ENCODE measurements around the gene DGKQ.

Gene DGKQ

GRCh38 chr4:957581-958313, 15.6 kb downstream of the DGKQ start:
- no peak overlapping the region for H4K91ac ChIP-seq (ENCODE audit: low read length)
- H3K18ac ChIP-seq (ENCODE audit: low read depth in 1 of 2, low read length in 2 of 2) = no peak overlapping the region
- H4K8ac ChIP-seq (ENCODE audit: low read length) = no peak overlapping the region
- H3K36me3 ChIP-seq (ENCODE audit: control insufficient read depth in 1 of 2, insufficient read depth in 2 of 2, low read depth in 1 of 2, low read length in 2 of 2) = peaks cover 62 to 85% of the 10 kb centered on the region in 2 experiments
- no peak overlapping the region for H2AFZ ChIP-seq (ENCODE audit: low read depth, low read length)
- DNase-seq = no peak
- no peak overlapping the region for H2BK5ac ChIP-seq (ENCODE audit: low read depth, low read length, poor library complexity, severe bottlenecking)
- no peak overlapping the region for H3K27ac ChIP-seq (ENCODE audit: low read length, poor library complexity, severe bottlenecking)
- no peak overlapping the region for H2BK15ac ChIP-seq (ENCODE audit: low read depth, poor library complexity, severe bottlenecking)
- no peak overlapping the region for H2BK12ac ChIP-seq (ENCODE audit: low read length in 2 of 2)
- peaks cover 5% of the 10 kb centered on the region for H3K4me1 ChIP-seq (ENCODE audit: control insufficient read depth, insufficient read depth, low read depth, low read length)
- no peak overlapping the region for H3K4me2 ChIP-seq (ENCODE audit: low read length, poor library complexity, severe bottlenecking)
- no peak overlapping the region for H3K9ac ChIP-seq (ENCODE audit: low read length)
- 97% methylated on average over 45 of the region's 45 CpGs for WGBS
- no peak overlapping the region for H2AK5ac ChIP-seq (ENCODE audit: low read length, severe bottlenecking)
- H2BK120ac ChIP-seq (ENCODE audit: low read depth, low read length) = no peak overlapping the region
- no peak overlapping the region for H3K4ac ChIP-seq (ENCODE audit: low read depth in 1 of 2, low read length in 2 of 2)
- H3K23ac ChIP-seq (ENCODE audit: low read length in 2 of 2) = no peak overlapping the region
- H3K4me3 ChIP-seq (ENCODE audit: insufficient read depth in 1 of 2, low read depth in 1 of 2, low read length in 2 of 2) = no peak overlapping the region
- no peaks in the 10 kb centered on the region for H3K79me1 ChIP-seq (replicated peaks; ENCODE audit: low read length, poor library complexity, severe bottlenecking)
- H3K14ac ChIP-seq (ENCODE audit: low read length in 2 of 2) = peak overlapping the region in 1 of 2 experiments; percentile 10
- no peaks in the 10 kb centered on the region for H3K9me3 ChIP-seq (ENCODE audit: control insufficient read depth, low read length)
- H3K27me3 ChIP-seq (ENCODE audit: control insufficient read depth in 1 of 2, insufficient read depth in 1 of 2, low read length in 2 of 2) = no peaks in the 10 kb centered on the region

GRCh38 chr4:957231-957580, 16.2 kb downstream of the DGKQ start:
- Histone ChIP-seq H3K79me1 (replicated peaks; ENCODE audit: low read length, poor library complexity, severe bottlenecking) (no peaks in the 10 kb centered on the region), H2AK5ac (ENCODE audit: low read length, severe bottlenecking) (no peak overlapping the region), H3K4me2 (ENCODE audit: low read length, poor library complexity, severe bottlenecking) (no peak overlapping the region), H3K14ac (ENCODE audit: low read length in 2 of 2) (no peak overlapping the region), H4K91ac (ENCODE audit: low read length) (no peak overlapping the region), H3K23ac (ENCODE audit: low read length in 2 of 2) (no peak overlapping the region), H3K36me3 (ENCODE audit: control insufficient read depth in 1 of 2, insufficient read depth in 2 of 2, low read depth in 1 of 2, low read length in 2 of 2) (peaks cover 58 to 85% of the 10 kb centered on the region in 2 experiments), H3K18ac (ENCODE audit: low read depth in 1 of 2, low read length in 2 of 2) (no peak overlapping the region), H2AFZ (ENCODE audit: low read depth, low read length) (no peak overlapping the region), H3K4me1 (ENCODE audit: control insufficient read depth, insufficient read depth, low read depth, low read length) (peaks cover 2% of the 10 kb centered on the region), H3K9me3 (ENCODE audit: control insufficient read depth, low read length) (no peaks in the 10 kb centered on the region), H2BK5ac (ENCODE audit: low read depth, low read length, poor library complexity, severe bottlenecking) (no peak overlapping the region), H3K4ac (ENCODE audit: low read depth in 1 of 2, low read length in 2 of 2) (no peak overlapping the region), H2BK12ac (ENCODE audit: low read length in 2 of 2) (no peak overlapping the region), H3K27ac (ENCODE audit: low read length, poor library complexity, severe bottlenecking) (no peak overlapping the region), H3K27me3 (ENCODE audit: control insufficient read depth in 1 of 2, insufficient read depth in 1 of 2, low read length in 2 of 2) (no peaks in the 10 kb centered on the region), H4K8ac (ENCODE audit: low read length) (no peak overlapping the region), H3K4me3 (ENCODE audit: insufficient read depth in 1 of 2, low read depth in 1 of 2, low read length in 2 of 2) (no peak overlapping the region), H2BK15ac (ENCODE audit: low read depth, poor library complexity, severe bottlenecking) (no peak overlapping the region), H2BK120ac (ENCODE audit: low read depth, low read length) (no peak overlapping the region), H3K9ac (ENCODE audit: low read length) (no peak overlapping the region)
- no peak for DNase-seq
- 87% methylated on average over 8 of the region's 8 CpGs for WGBS

GRCh38 chr4:956531-957230, 16.7 kb downstream of the DGKQ start:
- Histone ChIP-seq H2BK5ac (ENCODE audit: low read depth, low read length, poor library complexity, severe bottlenecking) (no peak overlapping the region), H3K27me3 (ENCODE audit: control insufficient read depth in 1 of 2, insufficient read depth in 1 of 2, low read length in 2 of 2) (no peaks in the 10 kb centered on the region), H3K14ac (ENCODE audit: low read length in 2 of 2) (no peak overlapping the region), H3K4me2 (ENCODE audit: low read length, poor library complexity, severe bottlenecking) (no peak overlapping the region), H2AK5ac (ENCODE audit: low read length, severe bottlenecking) (no peak overlapping the region), H3K18ac (ENCODE audit: low read depth in 1 of 2, low read length in 2 of 2) (no peak overlapping the region), H2BK12ac (ENCODE audit: low read length in 2 of 2) (no peak overlapping the region), H3K23ac (ENCODE audit: low read length in 2 of 2) (no peak overlapping the region), H2BK120ac (ENCODE audit: low read depth, low read length) (no peak overlapping the region), H3K4ac (ENCODE audit: low read depth in 1 of 2, low read length in 2 of 2) (no peak overlapping the region), H3K4me3 (ENCODE audit: insufficient read depth in 1 of 2, low read depth in 1 of 2, low read length in 2 of 2) (no peak overlapping the region), H4K8ac (ENCODE audit: low read length) (no peak overlapping the region), H3K9me3 (ENCODE audit: control insufficient read depth, low read length) (no peaks in the 10 kb centered on the region), H2AFZ (ENCODE audit: low read depth, low read length) (no peak overlapping the region), H3K36me3 (ENCODE audit: control insufficient read depth in 1 of 2, insufficient read depth in 2 of 2, low read depth in 1 of 2, low read length in 2 of 2) (peaks cover 52 to 85% of the 10 kb centered on the region in 2 experiments), H3K27ac (ENCODE audit: low read length, poor library complexity, severe bottlenecking) (no peak overlapping the region), H4K91ac (ENCODE audit: low read length) (no peak overlapping the region), H3K4me1 (ENCODE audit: control insufficient read depth, insufficient read depth, low read depth, low read length) (peaks cover 2% of the 10 kb centered on the region), H3K9ac (ENCODE audit: low read length) (no peak overlapping the region), H2BK15ac (ENCODE audit: low read depth, poor library complexity, severe bottlenecking) (no peak overlapping the region), H3K79me1 (replicated peaks; ENCODE audit: low read length, poor library complexity, severe bottlenecking) (no peaks in the 10 kb centered on the region)
- DNase-seq = no peak
- WGBS = 85% methylated on average over 14 of the region's 14 CpGs

DNA sequence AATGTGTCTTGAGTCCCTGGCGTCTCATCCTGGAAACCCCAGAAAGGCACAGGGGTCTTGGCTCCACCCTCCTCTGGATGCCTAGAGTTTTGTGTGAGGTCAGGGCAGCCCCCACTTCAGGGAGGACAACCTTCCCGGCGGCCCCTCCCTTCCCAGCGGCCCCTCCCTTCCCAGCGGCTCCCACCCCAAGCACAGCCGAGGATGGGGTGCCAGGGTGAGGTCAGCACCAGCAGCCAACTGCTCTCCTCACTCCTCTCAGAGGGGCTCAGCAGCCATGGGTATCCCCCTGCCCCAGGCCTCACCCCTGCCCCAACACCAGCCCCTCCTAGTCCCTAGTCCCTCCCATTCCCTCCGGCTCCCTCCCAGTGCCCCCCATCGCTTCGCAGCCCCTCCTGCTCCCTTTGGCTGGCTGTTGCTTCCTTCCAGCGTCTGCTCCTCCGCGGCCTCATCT, 17.4 kb downstream of the DGKQ start:
- Histone ChIP-seq H3K4me2 (ENCODE audit: low read length, poor library complexity, severe bottlenecking) (no peak overlapping the region), H2BK15ac (ENCODE audit: low read depth, poor library complexity, severe bottlenecking) (no peak overlapping the region), H4K8ac (ENCODE audit: low read length) (no peak overlapping the region), H3K9ac (ENCODE audit: low read length) (no peak overlapping the region), H3K4me1 (ENCODE audit: control insufficient read depth, insufficient read depth, low read depth, low read length) (peaks cover 2% of the 10 kb centered on the region), H3K27ac (ENCODE audit: low read length, poor library complexity, severe bottlenecking) (no peak overlapping the region), H3K9me3 (ENCODE audit: control insufficient read depth, low read length) (no peaks in the 10 kb centered on the region), H4K91ac (ENCODE audit: low read length) (no peak overlapping the region), H3K18ac (ENCODE audit: low read depth in 1 of 2, low read length in 2 of 2) (no peak overlapping the region), H3K27me3 (ENCODE audit: control insufficient read depth in 1 of 2, insufficient read depth in 1 of 2, low read length in 2 of 2) (no peaks in the 10 kb centered on the region), H3K36me3 (ENCODE audit: control insufficient read depth in 1 of 2, insufficient read depth in 2 of 2, low read depth in 1 of 2, low read length in 2 of 2) (peaks cover 48 to 83% of the 10 kb centered on the region in 2 experiments), H2BK12ac (ENCODE audit: low read length in 2 of 2) (no peak overlapping the region), H3K4ac (ENCODE audit: low read depth in 1 of 2, low read length in 2 of 2) (no peak overlapping the region), H2AK5ac (ENCODE audit: low read length, severe bottlenecking) (no peak overlapping the region), H3K23ac (ENCODE audit: low read length in 2 of 2) (no peak overlapping the region), H3K79me1 (replicated peaks; ENCODE audit: low read length, poor library complexity, severe bottlenecking) (no peaks in the 10 kb centered on the region), H2BK120ac (ENCODE audit: low read depth, low read length) (no peak overlapping the region), H3K14ac (ENCODE audit: low read length in 2 of 2) (no peak overlapping the region), H2AFZ (ENCODE audit: low read depth, low read length) (no peak overlapping the region), H2BK5ac (ENCODE audit: low read depth, low read length, poor library complexity, severe bottlenecking) (no peak overlapping the region), H3K4me3 (ENCODE audit: insufficient read depth in 1 of 2, low read depth in 1 of 2, low read length in 2 of 2) (no peak overlapping the region)
- DNase-seq = no peak
- 94% methylated on average over 12 of the region's 12 CpGs for WGBS
